ENCODE measurements around the gene JUND.

GRCh38 chr19:18282788-18283141, 1.3 kb upstream of the JUND start:
- no peak for TF ChIP-seq CTCF (IDR thresholded peaks at IDR 0.05)
- TF ChIP-seq POLR2A (IDR thresholded peaks at IDR 0.05), result no peak
- no peak for TF ChIP-seq EP300 (IDR thresholded peaks at IDR 0.05)
- TF ChIP-seq POLR2AphosphoS5 (IDR thresholded peaks at IDR 0.05), result no peak

Data from stomach (tissue), 4 donors.